BE2C (cell line): ENCODE results near the gene RPS6KC1.

ENCODE experiments used
- DNase-seq: peaks from one replicate; pipeline ENCODE4 v3.0.0-alpha.2; 2020
- H3K27me3 ChIP-seq: fragments of 250-450 bp; sonication (Bioruptor Pico); 2 replicates; pipeline ENCODE4 v1.5.1; 2020; ENCODE audit warnings: mild to moderate bottlenecking
- H3K36me3 ChIP-seq: fragments of 250-450 bp; sonication (Bioruptor Pico); 2 replicates; pipeline ENCODE4 v1.5.1; 2020; ENCODE audit warnings: mild to moderate bottlenecking
- H3K4me1 ChIP-seq: fragments of 250-450 bp; sonication (Bioruptor Pico); 2 replicates; pipeline ENCODE4 v1.5.1; 2020
- H3K4me3 ChIP-seq: 2 replicates; pipeline ENCODE4 v1.5.1; 2011; ENCODE audit warnings: low read depth, low read length
- H3K9me3 ChIP-seq: fragments of 250-450 bp; sonication (Bioruptor Pico); 2 replicates; pipeline ENCODE4 v1.5.1; 2020
- CTCF ChIP-seq: IDR thresholded peaks from 2 replicates; pipeline ENCODE4 v1.5.1; 2012; ENCODE audit warnings: mild to moderate bottlenecking, low read depth, low read length

The RPS6KC1 gene

GRCh38 chr1:213122514-213122929 is 71.5 kb downstream of the RPS6KC1 start:
- Histone ChIP-seq H3K4me1 (peaks cover 3% of the 10 kb centered on the region; the same call in 1 of the 2 replicates), H3K4me3 (no peak overlapping the region), H3K36me3 (no peaks in the 10 kb centered on the region), H3K27me3 (no peaks in the 10 kb centered on the region), H3K9me3 (no peaks in the 10 kb centered on the region)
- DNase-seq: no peak
- TF ChIP-seq CTCF: peak; percentile 43; the same call in 1 of the 2 replicates

DNA sequence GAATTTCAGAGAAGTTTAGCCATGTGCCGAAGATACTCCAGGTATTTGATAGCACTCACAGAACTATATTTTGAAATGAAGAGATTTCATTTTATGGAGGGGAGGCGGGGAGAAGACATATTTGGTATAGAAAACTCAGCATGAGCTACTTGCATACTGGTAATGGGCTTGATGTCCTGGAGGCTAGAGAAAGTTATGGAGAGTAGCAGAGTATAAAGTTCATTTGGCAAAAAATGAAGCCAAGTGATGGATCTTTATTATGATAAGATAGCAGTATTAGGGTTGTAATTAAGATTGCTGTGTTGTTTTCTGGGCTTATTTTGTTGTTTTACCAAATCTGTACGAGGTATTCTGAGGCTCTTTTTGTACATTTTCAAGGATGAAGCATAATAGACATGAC is 72.0 kb downstream of the RPS6KC1 start:
- no peak for DNase-seq
- no peak for TF ChIP-seq CTCF
- H3K4me3 ChIP-seq: no peak overlapping the region
- peaks cover 3% of the 10 kb centered on the region; the same call in 1 of the 2 replicates for H3K4me1 ChIP-seq
- no peaks in the 10 kb centered on the region for H3K36me3 ChIP-seq
- H3K27me3 ChIP-seq: no peaks in the 10 kb centered on the region
- H3K9me3 ChIP-seq: no peaks in the 10 kb centered on the region

- Histone ChIP-seq H3K27me3 (no peaks in the 10 kb centered on the region), H3K4me1 (peaks cover 3% of the 10 kb centered on the region; the same call in 1 of the 2 replicates), H3K4me3 (no peak overlapping the region), H3K36me3 (no peaks in the 10 kb centered on the region), H3K9me3 (no peaks in the 10 kb centered on the region)
- TF ChIP-seq CTCF: no peak
- DNase-seq: no peak
These were observed 72.5 kb downstream of the RPS6KC1 start for GRCh38 chr1:213123536-213123935.

DNA sequence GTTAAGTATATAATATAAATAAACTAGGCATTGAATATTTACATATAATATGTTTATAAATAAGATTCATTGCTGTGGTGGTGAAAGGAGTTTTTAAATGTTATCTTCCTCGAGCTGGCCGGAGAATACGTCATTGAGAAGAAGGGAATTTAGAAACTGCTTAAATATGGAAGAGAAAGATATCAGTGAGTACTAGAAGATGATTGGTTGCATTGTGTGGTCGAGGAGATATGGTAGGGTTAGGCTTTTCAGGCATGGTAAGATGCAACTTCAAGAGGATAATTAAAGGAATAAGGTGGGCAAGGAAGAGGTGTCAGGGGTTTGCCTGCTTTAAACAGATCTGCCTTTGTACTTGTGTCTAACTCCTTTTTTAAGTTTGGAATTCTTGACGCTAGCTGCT is 73.5 kb downstream of the RPS6KC1 start:
- TF ChIP-seq CTCF: no peak
- Histone ChIP-seq H3K9me3 (no peaks in the 10 kb centered on the region), H3K36me3 (no peaks in the 10 kb centered on the region), H3K4me3 (no peak overlapping the region), H3K27me3 (no peaks in the 10 kb centered on the region), H3K4me1 (peaks cover 3% of the 10 kb centered on the region; the same call in 1 of the 2 replicates)
- no peak for DNase-seq

DNA sequence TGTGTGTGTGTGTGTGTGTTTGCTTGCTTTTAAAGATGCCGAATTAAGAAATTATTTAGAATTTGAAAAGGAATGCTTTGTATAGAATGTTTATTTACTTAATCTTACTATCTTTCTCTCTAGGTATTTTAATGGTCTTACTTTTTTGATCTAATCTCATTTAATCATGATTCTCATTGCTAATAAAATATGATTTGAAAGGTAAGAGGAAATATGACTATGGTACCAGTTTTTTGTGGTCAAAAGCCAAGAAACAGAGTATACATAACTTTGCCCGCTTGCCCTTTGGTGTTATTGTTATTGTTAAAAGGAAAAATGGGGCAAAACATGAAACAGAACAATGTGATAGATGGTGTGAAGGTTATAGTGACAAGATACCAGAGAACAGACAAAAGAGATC is 74.6 kb downstream of the RPS6KC1 start:
- DNase-seq: no peak
- H3K36me3 ChIP-seq: no peaks in the 10 kb centered on the region

DNA sequence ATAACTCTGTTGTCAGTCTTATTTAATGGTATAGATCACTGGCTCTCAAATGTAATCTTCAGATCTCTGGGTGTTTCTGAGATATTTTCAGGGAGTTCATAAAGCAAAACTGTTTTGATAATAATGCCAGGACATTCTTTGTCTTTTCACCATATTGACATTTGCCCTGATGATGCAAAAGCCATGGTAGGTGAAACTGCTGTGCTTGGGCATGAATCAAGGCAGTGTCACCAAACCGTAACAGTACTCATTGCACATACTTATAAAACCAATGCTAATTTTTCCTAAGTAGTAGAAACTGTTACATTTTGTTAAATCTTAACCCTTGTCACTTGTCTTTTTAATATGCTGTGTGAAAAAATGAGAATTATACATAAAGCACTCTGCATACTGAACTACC is 76.0 kb downstream of the RPS6KC1 start:
- Histone ChIP-seq H3K27me3 (no peaks in the 10 kb centered on the region), H3K36me3 (no peaks in the 10 kb centered on the region), H3K4me1 (peaks cover 3% of the 10 kb centered on the region; the same call in 1 of the 2 replicates), H3K9me3 (no peaks in the 10 kb centered on the region), H3K4me3 (no peak overlapping the region)
- DNase-seq: no peak
- TF ChIP-seq CTCF: no peak

More for the DNA sequence above, 74.6 kb downstream of the RPS6KC1 start:
- Histone ChIP-seq H3K9me3 (no peaks in the 10 kb centered on the region), H3K4me3 (no peak overlapping the region), H3K4me1 (peaks cover 3% of the 10 kb centered on the region; the same call in 1 of the 2 replicates), H3K27me3 (no peaks in the 10 kb centered on the region)
- no peak for TF ChIP-seq CTCF
